T-helper 2 cell treated with Interferon-gamma antibody and Interleukin-4, amounts not matched to agents 100 ng/mL and 5 ng/mL, for 36 hours (primary cell): Measurements from ENCODE around the gene ST6GALNAC3. TPM values are rescaled to one million over a fixed set of nuclear protein-coding genes. Genes with fewer than 3 reads are reported as not detected.

ENCODE experiments used
- intact Hi-C: fragments of 100-400 bp; cut with micrococcal nuclease; formaldehyde crosslinking; loops from one replicate; pipeline ENCODE4 v1.15.1; 2023
- total RNA-seq: library from RNA; stranded (reverse); gene quantifications from 2 replicates; pipeline ENCODE4 v1.2.3, GENCODE V29; 2022

Gene ST6GALNAC3
- total RNA-seq, 1 donor from 2014 or later = 0.30 TPM

GRCh38 chr1:76571248-76571647 lies 496.7 kb downstream of the ST6GALNAC3 start:
- intact Hi-C loops = no loop called here

- intact Hi-C loops = no loop called here
These were observed 497.7 kb downstream of the ST6GALNAC3 start for GRCh38 chr1:76572229-76572628.

- intact Hi-C loops = no loop called here
These were observed 502.5 kb downstream of the ST6GALNAC3 start for GRCh38 chr1:76576876-76577524.

GRCh38 chr1:76577525-76578185 lies 503.1 kb downstream of the ST6GALNAC3 start:
- intact Hi-C loops = no loop called here

GRCh38 chr1:76580206-76580605 lies 505.7 kb downstream of the ST6GALNAC3 start:
- intact Hi-C loops = no loop called here

GRCh38 chr1:76581712-76582111 lies 507.2 kb downstream of the ST6GALNAC3 start:
- intact Hi-C loops = no loop called here

GRCh38 chr1:76583235-76583868 lies 508.8 kb downstream of the ST6GALNAC3 start:
- intact Hi-C loops = no loop called here

- intact Hi-C loops = no loop called here
These were observed 509.4 kb downstream of the ST6GALNAC3 start for GRCh38 chr1:76583875-76584477.

GRCh38 chr1:76585980-76586674 lies 511.6 kb downstream of the ST6GALNAC3 start:
- intact Hi-C loops = no loop called here

- intact Hi-C loops = no loop called here
These were observed 512.7 kb downstream of the ST6GALNAC3 start for GRCh38 chr1:76587212-76587611.

GRCh38 chr1:76591461-76591860 lies 516.9 kb downstream of the ST6GALNAC3 start:
- intact Hi-C loops = no loop called here

- intact Hi-C loops = no loop called here
These were observed 517.4 kb downstream of the ST6GALNAC3 start for GRCh38 chr1:76591963-76592362.

- intact Hi-C loops = no loop called here
These were observed 518.6 kb downstream of the ST6GALNAC3 start for GRCh38 chr1:76593141-76593540.

- intact Hi-C loops = no loop called here
These were observed 519.1 kb downstream of the ST6GALNAC3 start for GRCh38 chr1:76593618-76594017.

GRCh38 chr1:76595024-76595423 lies 520.5 kb downstream of the ST6GALNAC3 start:
- intact Hi-C loops = no loop called here

- intact Hi-C loops = loop anchor here (10.0 kb wide), 1 partner anchor 447 kb away; no protein-coding TSS in a partner anchor
These were observed 526.9 kb downstream of the ST6GALNAC3 start for GRCh38 chr1:76601465-76601864.

GRCh38 chr1:76607717-76608116 lies 533.2 kb downstream of the ST6GALNAC3 start:
- intact Hi-C loops = loop anchor here (10.0 kb wide), 1 partner anchor 453 kb away; no protein-coding TSS in a partner anchor

GRCh38 chr1:76611770-76612445 lies 537.4 kb downstream of the ST6GALNAC3 start:
- intact Hi-C loops = no loop called here

GRCh38 chr1:76613886-76614285 lies 539.3 kb downstream of the ST6GALNAC3 start:
- intact Hi-C loops = no loop called here

GRCh38 chr1:76615253-76616035 lies 540.9 kb downstream of the ST6GALNAC3 start:
- intact Hi-C loops = no loop called here
